Liver (tissue), 3 donors: ENCODE results near the gene TAF4.

Experiments
- ATF3 ChIP-seq: IDR thresholded peaks from 2 replicates; pipeline ENCODE4 v1.6.1; 2016; ENCODE audit warnings: antibody characterized with exemption
- CTCF ChIP-seq: fragments of 150-350 bp; IDR thresholded peaks from 2 replicates; pipeline ENCODE4 v1.5.1; 2017; ENCODE audit warnings: improper control_type of control experiment, low read depth, low read length; ENCODE audit not compliant: missing input control
- HNF4G ChIP-seq: IDR thresholded peaks from 2 replicates; pipeline ENCODE4 v1.6.1; 2016; ENCODE audit warnings: antibody characterized with exemption
- JUND ChIP-seq, 2 donors: IDR thresholded peaks; 2 replicates each; pipeline ENCODE4 v1.6.1; 2016; ENCODE audit warnings: antibody characterized with exemption in 2 of 2
- MAX ChIP-seq: IDR thresholded peaks from 2 replicates; pipeline ENCODE4 v1.6.1; 2016; ENCODE audit warnings: antibody characterized with exemption
- NR2F2 ChIP-seq: IDR thresholded peaks from 2 replicates; pipeline ENCODE4 v1.6.1; 2016; ENCODE audit warnings: antibody characterized with exemption
- RAD21 ChIP-seq, 2 donors: IDR thresholded peaks; 2 replicates each; pipeline ENCODE4 v1.6.1; 2016; ENCODE audit warnings: antibody characterized with exemption in 2 of 2, mild to moderate bottlenecking in 2 of 2
- RXRA ChIP-seq, 2 donors: IDR thresholded peaks; 2 replicates each; pipeline ENCODE4 v1.6.1; 2017 to 2018; ENCODE audit warnings: antibody characterized with exemption in 2 of 2, mild to moderate bottlenecking in 1 of 2
- SP1 ChIP-seq: IDR thresholded peaks from 2 replicates; pipeline ENCODE4 v1.6.1; 2018; ENCODE audit warnings: antibody characterized with exemption, mild to moderate bottlenecking
- TAF1 ChIP-seq: conservative IDR thresholded peaks from 2 replicates; pipeline ENCODE4 v1.6.1; 2016; ENCODE audit warnings: antibody characterized with exemption, mild to moderate bottlenecking
- YY1 ChIP-seq: IDR thresholded peaks from 2 replicates; pipeline ENCODE4 v1.6.1; 2016; ENCODE audit warnings: antibody characterized with exemption, mild to moderate bottlenecking
- TF ChIP-seq, protein P1 (sequence below): IDR thresholded peaks from 2 replicates; pipeline ENCODE4 v1.6.1; 2016; ENCODE audit warnings: antibody characterized with exemption, mild to moderate bottlenecking
- TF ChIP-seq, protein P2 (sequence below): IDR thresholded peaks from 2 replicates; pipeline ENCODE4 v1.6.1; 2016; ENCODE audit warnings: antibody characterized with exemption
- donor health status: healthy.
- donor health status: healthy.

DNA sequence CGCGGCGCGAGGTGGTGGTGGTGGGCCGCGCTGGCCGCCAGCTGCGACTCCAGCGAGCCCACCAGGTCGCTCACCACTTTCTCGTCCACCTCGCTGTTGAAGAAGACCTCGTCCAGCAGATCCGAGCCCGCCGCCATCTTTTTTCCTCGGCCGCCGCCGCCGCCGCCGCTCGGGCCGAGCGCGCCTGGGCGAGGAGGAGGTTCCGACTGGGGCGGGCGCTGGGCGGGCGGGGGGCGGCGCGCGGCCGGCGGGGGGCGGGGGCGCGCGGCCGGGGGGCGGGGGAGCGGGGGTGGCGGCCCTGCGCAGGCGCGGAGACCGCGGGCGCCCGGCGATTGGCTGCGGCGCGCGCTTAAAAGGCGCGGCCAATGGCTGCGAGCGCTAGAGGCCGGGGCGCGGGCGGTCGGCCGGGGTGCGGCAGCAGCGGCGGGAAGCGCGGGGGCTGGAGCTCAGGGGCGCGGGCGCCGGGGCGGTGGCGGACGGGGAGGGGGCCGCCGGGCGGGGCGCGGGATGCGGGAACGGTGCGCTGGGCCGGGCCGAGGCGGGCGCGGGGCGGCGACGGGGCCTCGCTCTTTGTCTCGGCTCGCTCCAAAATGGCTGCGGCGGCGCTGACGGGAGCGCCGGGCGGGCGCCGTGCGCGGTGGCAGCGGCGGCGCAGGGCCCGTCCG is at the start of gene TAF4:
- TF ChIP-seq CTCF, result no peak
- TF ChIP-seq RXRA (IDR thresholded peaks at IDR 0.05), result no peak
- TF ChIP-seq, protein P1, sequence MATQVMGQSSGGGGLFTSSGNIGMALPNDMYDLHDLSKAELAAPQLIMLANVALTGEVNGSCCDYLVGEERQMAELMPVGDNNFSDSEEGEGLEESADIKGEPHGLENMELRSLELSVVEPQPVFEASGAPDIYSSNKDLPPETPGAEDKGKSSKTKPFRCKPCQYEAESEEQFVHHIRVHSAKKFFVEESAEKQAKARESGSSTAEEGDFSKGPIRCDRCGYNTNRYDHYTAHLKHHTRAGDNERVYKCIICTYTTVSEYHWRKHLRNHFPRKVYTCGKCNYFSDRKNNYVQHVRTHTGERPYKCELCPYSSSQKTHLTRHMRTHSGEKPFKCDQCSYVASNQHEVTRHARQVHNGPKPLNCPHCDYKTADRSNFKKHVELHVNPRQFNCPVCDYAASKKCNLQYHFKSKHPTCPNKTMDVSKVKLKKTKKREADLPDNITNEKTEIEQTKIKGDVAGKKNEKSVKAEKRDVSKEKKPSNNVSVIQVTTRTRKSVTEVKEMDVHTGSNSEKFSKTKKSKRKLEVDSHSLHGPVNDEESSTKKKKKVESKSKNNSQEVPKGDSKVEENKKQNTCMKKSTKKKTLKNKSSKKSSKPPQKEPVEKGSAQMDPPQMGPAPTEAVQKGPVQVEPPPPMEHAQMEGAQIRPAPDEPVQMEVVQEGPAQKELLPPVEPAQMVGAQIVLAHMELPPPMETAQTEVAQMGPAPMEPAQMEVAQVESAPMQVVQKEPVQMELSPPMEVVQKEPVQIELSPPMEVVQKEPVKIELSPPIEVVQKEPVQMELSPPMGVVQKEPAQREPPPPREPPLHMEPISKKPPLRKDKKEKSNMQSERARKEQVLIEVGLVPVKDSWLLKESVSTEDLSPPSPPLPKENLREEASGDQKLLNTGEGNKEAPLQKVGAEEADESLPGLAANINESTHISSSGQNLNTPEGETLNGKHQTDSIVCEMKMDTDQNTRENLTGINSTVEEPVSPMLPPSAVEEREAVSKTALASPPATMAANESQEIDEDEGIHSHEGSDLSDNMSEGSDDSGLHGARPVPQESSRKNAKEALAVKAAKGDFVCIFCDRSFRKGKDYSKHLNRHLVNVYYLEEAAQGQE, result no peak
- no peak for TF ChIP-seq JUND (IDR thresholded peaks at IDR 0.05)
- TF ChIP-seq SP1, result no peak
- TF ChIP-seq HNF4G, result no peak
- TF ChIP-seq MAX, result no peak
- TF ChIP-seq, protein P2, sequence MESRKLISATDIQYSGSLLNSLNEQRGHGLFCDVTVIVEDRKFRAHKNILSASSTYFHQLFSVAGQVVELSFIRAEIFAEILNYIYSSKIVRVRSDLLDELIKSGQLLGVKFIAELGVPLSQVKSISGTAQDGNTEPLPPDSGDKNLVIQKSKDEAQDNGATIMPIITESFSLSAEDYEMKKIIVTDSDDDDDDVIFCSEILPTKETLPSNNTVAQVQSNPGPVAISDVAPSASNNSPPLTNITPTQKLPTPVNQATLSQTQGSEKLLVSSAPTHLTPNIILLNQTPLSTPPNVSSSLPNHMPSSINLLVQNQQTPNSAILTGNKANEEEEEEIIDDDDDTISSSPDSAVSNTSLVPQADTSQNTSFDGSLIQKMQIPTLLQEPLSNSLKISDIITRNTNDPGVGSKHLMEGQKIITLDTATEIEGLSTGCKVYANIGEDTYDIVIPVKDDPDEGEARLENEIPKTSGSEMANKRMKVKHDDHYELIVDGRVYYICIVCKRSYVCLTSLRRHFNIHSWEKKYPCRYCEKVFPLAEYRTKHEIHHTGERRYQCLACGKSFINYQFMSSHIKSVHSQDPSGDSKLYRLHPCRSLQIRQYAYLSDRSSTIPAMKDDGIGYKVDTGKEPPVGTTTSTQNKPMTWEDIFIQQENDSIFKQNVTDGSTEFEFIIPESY, result no peak
- no peak for TF ChIP-seq RAD21 (IDR thresholded peaks at IDR 0.05)
- TF ChIP-seq TAF1, result no peak
- no peak for TF ChIP-seq ATF3
- TF ChIP-seq YY1, result peak; percentile 89
- no peak for TF ChIP-seq NR2F2
